Keratinocyte (primary cell): ENCODE results near the gene ADGRG4. TPM values are rescaled to one million over a fixed set of nuclear protein-coding genes. Genes with fewer than 3 reads are reported as not detected.

ENCODE experiments used
- DNase-seq: peaks from one replicate; pipeline ENCODE4 v3.0.0-alpha.2; 2011; ENCODE audit warnings: low read depth, missing footprints, low spot score
- FAIRE-seq: peaks from 2 replicates; lab custom pipeline; 2011; peaks lifted over from hg19 to GRCh38; lab: Jason Lieb, UNC
- H2AFZ ChIP-seq: 2 replicates; pipeline ENCODE4 v1.6.0; 2012; ENCODE audit warnings: low read length, control low read depth, inconsistent platforms; ENCODE audit not compliant: control insufficient read depth
- H3K27ac ChIP-seq: 2 replicates; pipeline ENCODE4 v1.5.1; 2011; ENCODE audit warnings: low read length; ENCODE audit not compliant: control insufficient read depth, insufficient read depth
- H3K27me3 ChIP-seq: 3 replicates; pipeline ENCODE4 v1.6.0; 2011; ENCODE audit warnings: low read length; ENCODE audit not compliant: control insufficient read depth, insufficient read depth; ENCODE audit errors: extremely low read depth
- H3K36me3 ChIP-seq, 2 experiments: 2 replicates in 1 of 2; 3 replicates in 1 of 2; pipeline ENCODE4 v1.5.1; 2011; ENCODE audit warnings: low read length in 2 of 2, mild to moderate bottlenecking in 1 of 2; ENCODE audit not compliant: control insufficient read depth in 2 of 2, insufficient read depth in 2 of 2; ENCODE audit errors: extremely low read depth in 1 of 2
- H3K4me1 ChIP-seq: 3 replicates; pipeline ENCODE4 v1.5.1; 2011; ENCODE audit warnings: low read length; ENCODE audit not compliant: control insufficient read depth, insufficient read depth; ENCODE audit errors: extremely low read depth
- H3K4me2 ChIP-seq: 3 replicates; pipeline ENCODE4 v1.6.0; 2011; ENCODE audit warnings: low read depth, low read length; ENCODE audit not compliant: control insufficient read depth, insufficient read depth; ENCODE audit errors: extremely low read depth
- H3K4me3 ChIP-seq, 3 experiments: fragments of 200-600 bp in 1 of 3; sonication (generic) in 1 of 3; 2 replicates in 2 of 3; 3 replicates in 1 of 3; pipeline ENCODE4 v1.5.1; 2011 to 2016; ENCODE audit warnings: low read length in 3 of 3, mild to moderate bottlenecking in 3 of 3, control low read depth in 2 of 3, inconsistent platforms in 1 of 3, low read depth in 1 of 3, mixed read lengths in 1 of 3, mixed run types in 1 of 3, moderate library complexity in 1 of 3; ENCODE audit not compliant: control insufficient read depth in 2 of 3, insufficient read depth in 2 of 3; ENCODE audit errors: extremely low read depth in 1 of 3
- H3K79me2 ChIP-seq: 2 replicates; pipeline ENCODE4 v1.6.0; 2012; ENCODE audit warnings: low read length; ENCODE audit not compliant: control insufficient read depth, insufficient read depth
- H3K9ac ChIP-seq: 3 replicates; pipeline ENCODE4 v1.6.0; 2011; ENCODE audit warnings: low read length; ENCODE audit not compliant: control insufficient read depth, insufficient read depth; ENCODE audit errors: extremely low read depth
- H3K9me1 ChIP-seq: 3 replicates; pipeline ENCODE4 v1.6.0; 2011; ENCODE audit warnings: low read length; ENCODE audit not compliant: control insufficient read depth, insufficient read depth; ENCODE audit errors: extremely low read depth
- H3K9me3 ChIP-seq: 2 replicates; pipeline ENCODE4 v1.5.1; 2012; ENCODE audit warnings: low read depth, low read length; ENCODE audit not compliant: control insufficient read depth
- H4K20me1 ChIP-seq: 3 replicates; pipeline ENCODE4 v1.6.0; 2011; ENCODE audit warnings: low read length; ENCODE audit not compliant: control insufficient read depth, insufficient read depth; ENCODE audit errors: extremely low read depth
- EZH2 ChIP-seq: IDR thresholded peaks from one replicate; pipeline ENCODE4 v1.6.1; 2012; ENCODE audit warnings: inconsistent platforms, mild to moderate bottlenecking, low read length, moderate library complexity
- dilution Hi-C: fragments of 300-500 bp; cut with MboI; formaldehyde crosslinking; loops from one replicate; pipeline ENCODE4 v1.7.0; 2020; ENCODE audit warnings: low sequenced_read_pairs; ENCODE audit not compliant: extremely low pct_ligation_motif_present
- polyA plus RNA-seq, 5 experiments: library from polyadenylated mRNA; depleted of rRNA in 3 of 5; stranded (reverse) in 3 of 5; stranded (forward) in 1 of 5; unstranded in 1 of 5; fragments of >200 nt; gene quantifications; 1 replicate in 1 of 5; 2 replicates in 3 of 5; 3 replicates in 1 of 5; pipeline versions ENCODE4 v1.2.1 to v1.2.3, GENCODE V29; 2011 to 2012; ENCODE audit warnings: missing spikeins in 2 of 5, low read depth in 1 of 5, low replicate concordance in 1 of 5
- TF ChIP-seq, protein P1 (sequence below), 3 experiments: IDR thresholded peaks in 1 of 3; conservative IDR thresholded peaks in 1 of 3; optimal IDR thresholded peaks in 1 of 3; 2 replicates in 2 of 3; 3 replicates in 1 of 3; pipeline versions ENCODE3 to v1.5.1; 2011; ENCODE audit warnings: low read length in 3 of 3, mild to moderate bottlenecking in 3 of 3, moderate library complexity in 2 of 3, control low read depth in 1 of 3, inconsistent platforms in 1 of 3; ENCODE audit not compliant: insufficient read depth in 2 of 3; ENCODE audit errors: extremely low read depth in 1 of 3

The ADGRG4 gene
- polyA plus RNA-seq, 1 donor (not counting 4 experiments of a cell fraction or from before 2014, with no cell fraction given) = not detected

DNA sequence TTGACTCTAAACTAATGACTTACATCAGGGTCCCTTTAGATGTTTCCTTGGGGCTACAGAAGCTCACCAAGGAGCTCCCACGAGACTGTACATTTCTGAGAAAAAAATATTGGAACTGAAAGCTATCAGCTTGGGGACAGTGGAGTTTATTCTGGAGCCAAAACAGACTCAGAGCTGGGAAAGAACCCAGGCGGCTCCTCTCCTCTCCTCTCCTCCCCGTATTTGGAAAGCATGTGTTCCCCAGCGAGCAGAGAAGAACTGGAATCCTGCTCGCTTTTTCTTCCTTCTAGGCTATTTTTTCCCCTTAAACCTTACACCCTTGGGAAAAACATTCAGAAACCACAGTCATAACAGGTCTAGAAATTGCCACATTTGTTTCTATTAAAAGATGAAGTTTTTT is 45.2 kb upstream of the ADGRG4 start:
- DNase-seq (no peak), FAIRE-seq (no peak)
- TF ChIP-seq, protein P1, sequence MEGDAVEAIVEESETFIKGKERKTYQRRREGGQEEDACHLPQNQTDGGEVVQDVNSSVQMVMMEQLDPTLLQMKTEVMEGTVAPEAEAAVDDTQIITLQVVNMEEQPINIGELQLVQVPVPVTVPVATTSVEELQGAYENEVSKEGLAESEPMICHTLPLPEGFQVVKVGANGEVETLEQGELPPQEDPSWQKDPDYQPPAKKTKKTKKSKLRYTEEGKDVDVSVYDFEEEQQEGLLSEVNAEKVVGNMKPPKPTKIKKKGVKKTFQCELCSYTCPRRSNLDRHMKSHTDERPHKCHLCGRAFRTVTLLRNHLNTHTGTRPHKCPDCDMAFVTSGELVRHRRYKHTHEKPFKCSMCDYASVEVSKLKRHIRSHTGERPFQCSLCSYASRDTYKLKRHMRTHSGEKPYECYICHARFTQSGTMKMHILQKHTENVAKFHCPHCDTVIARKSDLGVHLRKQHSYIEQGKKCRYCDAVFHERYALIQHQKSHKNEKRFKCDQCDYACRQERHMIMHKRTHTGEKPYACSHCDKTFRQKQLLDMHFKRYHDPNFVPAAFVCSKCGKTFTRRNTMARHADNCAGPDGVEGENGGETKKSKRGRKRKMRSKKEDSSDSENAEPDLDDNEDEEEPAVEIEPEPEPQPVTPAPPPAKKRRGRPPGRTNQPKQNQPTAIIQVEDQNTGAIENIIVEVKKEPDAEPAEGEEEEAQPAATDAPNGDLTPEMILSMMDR (optimal IDR thresholded peaks at IDR 0.05 in 1 of 3, IDR thresholded peaks at IDR 0.05 in 1 of 3, conservative IDR thresholded peaks at IDR 0.05 in 1 of 3; ENCODE audit: extremely low read depth in 1 of 3, insufficient read depth in 2 of 3, low read length in 3 of 3) = no peak
- no peak for TF ChIP-seq EZH2
- Histone ChIP-seq H3K27ac (no peak overlapping the region), H3K9me3 (no peaks in the 10 kb centered on the region), H4K20me1 (no peaks in the 10 kb centered on the region), H3K9ac (no peak overlapping the region), H3K4me3 (no peak overlapping the region), H3K27me3 (no peaks in the 10 kb centered on the region), H3K4me2 (no peak overlapping the region), H3K9me1 (no peaks in the 10 kb centered on the region), H3K79me2 (no peaks in the 10 kb centered on the region), H3K4me1 (peaks cover 12% of the 10 kb centered on the region), H3K36me3 (no peaks in the 10 kb centered on the region), H2AFZ (no peak overlapping the region)
- dilution Hi-C loops = no loop called here

DNA sequence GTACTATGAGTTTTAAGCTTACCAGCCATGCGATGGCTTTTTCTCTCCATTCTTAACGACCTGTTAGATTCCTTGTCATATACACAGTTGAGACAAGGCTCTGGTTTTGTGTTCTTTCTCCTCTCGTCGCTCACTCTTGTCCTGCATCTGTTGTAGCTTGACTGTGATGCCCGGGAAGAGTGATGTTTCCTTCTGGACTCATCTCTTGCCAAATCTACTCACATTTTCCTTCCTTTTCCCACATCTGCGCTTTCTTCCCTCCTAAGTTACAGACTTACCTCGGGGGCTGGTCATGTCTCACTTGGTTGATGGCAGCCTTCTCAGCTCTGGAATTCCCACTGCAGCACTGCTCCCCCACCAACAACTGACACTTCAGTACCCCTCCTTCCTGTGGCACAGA is 44.7 kb upstream of the ADGRG4 start:
- TF ChIP-seq EZH2 = no peak
- TF ChIP-seq, protein P1 (optimal IDR thresholded peaks at IDR 0.05 in 1 of 3, IDR thresholded peaks at IDR 0.05 in 1 of 3, conservative IDR thresholded peaks at IDR 0.05 in 1 of 3; ENCODE audit: extremely low read depth in 1 of 3, insufficient read depth in 2 of 3, low read length in 3 of 3) = no peak
- Histone ChIP-seq H3K9ac (no peak overlapping the region), H3K4me3 (no peak overlapping the region), H3K4me2 (no peak overlapping the region), H3K36me3 (no peaks in the 10 kb centered on the region), H4K20me1 (no peaks in the 10 kb centered on the region), H3K27ac (no peak overlapping the region), H2AFZ (no peak overlapping the region), H3K79me2 (no peaks in the 10 kb centered on the region), H3K9me1 (no peaks in the 10 kb centered on the region), H3K27me3 (no peaks in the 10 kb centered on the region), H3K9me3 (no peaks in the 10 kb centered on the region), H3K4me1 (peaks cover 16% of the 10 kb centered on the region)
- dilution Hi-C loops = no loop called here
- no peak for DNase-seq
- no peak for FAIRE-seq
